ENCODE results near the gene GFAP.
A peak's percentile ranks its signal among the peaks of the same experiment; 100 is the strongest.

GFAP gene

DNA sequence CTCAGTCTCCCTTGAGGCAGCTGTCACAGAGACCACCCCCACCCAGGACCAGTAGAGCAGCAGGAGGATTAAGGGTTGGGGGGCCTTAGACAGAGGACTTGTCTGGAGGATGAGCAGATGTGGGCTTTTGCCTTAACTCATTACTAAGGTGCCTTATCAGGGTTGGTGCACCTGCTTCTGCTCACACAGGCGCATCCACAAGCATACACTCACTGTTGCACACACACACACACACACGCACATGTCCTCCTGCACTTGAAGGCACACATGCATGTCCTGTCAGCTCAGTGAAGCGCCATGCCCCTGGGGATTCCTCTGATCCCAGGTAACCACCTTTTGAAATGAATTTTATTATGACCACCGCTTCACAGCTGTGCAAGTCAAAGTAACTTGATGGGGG is 1.2 kb downstream of the GFAP start:
- DNase-seq (ENCODE audit: low spot score), result peak; percentile 38

DNA sequence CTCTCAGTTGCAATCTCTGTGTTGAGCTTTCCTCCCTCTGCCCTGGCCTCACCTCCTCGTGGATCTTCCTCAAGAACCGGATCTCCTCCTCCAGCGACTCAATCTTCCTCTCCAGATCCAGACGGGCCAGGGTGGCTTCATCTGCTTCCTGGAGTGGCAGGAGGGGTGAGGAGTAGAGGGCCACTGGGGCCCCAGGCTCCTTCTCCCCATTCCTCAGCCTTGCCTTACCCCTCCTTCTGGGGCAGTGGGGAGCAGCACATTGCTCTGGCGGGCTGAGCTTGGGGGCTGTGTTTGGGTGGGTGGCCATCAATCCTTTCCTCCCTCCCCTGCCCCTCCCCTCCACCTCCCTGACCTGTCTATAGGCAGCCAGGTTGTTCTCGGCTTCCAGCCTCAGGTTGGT is 1.6 kb downstream of the GFAP start:
- no peak for DNase-seq (ENCODE audit: low spot score)

DNA sequence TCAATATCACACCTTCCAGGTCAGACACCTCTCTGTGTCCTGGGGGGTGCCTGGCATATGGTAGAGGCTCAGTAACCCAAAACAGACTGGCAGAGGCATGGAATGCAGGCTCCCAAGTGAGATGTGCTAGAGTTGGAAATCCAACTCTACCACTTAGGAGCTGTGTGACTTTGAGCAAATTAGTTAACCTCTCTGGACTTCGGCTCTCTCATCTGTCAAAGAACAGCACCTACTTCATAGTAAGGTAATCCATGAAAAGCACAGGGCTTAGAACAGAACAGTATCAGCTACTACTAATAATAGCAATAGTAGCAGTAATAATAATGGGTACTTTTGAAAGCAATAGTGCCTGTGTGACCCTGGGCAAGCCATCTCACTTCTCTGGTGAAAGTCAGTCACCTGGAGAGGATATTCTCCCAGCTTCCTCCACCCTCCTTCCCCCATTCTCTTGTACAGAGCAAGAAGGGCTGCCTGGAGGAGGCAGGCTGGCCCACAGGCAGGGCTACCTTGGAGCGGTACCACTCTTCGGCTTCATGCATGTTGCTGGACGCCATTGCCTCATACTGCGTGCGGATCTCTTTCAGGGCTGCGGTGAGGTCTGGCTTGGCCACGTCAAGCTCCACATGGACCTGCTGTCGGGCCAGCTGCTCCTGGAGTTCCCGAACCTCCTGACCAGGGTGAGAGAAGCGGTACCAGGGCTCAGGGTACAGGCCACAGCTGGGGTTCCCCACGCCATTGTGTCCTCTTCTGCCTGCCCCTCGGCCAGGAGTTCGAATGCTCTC is 2.3 kb downstream of the GFAP start:
- DNase-seq (ENCODE audit: low spot score), result no peak

- DNase-seq (ENCODE audit: low spot score), result peak; percentile 78
Observed at GRCh38 chr17:44911133-44912001, 3.9 kb downstream of the GFAP start.

DNA sequence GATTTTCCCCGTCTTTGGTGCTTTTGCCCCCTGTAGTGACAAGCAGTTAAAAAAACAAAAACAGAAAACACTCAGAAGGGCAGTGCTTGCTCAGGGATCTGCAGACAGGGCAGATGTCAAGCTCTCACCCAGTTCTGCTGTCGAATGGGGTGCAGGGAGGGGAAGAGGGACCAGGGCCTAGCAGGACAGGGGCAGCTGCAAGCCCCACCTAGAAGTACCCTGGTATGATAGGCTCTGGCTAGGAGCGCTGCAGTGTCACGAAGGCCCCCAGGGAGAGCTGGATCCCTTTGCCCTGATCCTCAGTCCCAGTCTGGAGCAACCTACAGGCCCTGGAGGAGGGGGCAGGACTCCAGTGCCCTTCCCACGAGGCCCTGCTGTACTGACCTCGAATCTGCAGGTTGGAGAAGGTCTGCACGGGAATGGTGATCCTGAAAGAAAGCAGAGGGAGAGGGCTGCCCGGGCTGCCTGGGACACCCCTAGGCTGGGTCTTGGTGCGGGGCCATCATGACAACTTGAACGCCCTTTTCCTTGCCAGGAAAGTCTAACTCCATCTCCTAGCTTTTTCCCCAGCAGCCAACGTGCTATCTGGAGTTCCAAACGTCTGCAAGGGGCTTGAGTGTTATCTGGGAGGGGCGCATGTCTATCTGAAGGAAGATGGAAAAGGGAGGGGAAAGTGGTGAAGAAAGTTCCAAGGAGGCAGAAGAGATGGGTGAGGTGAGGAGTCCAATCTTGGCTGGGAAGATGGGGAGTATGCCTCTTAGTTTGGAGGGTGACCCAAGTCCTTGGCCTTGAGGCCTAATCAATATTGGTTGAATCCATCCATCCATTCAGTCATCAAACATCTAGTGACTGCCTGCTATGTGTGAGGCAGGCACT is 4.8 kb downstream of the GFAP start:
- DNase-seq (ENCODE audit: low spot score), result peak; percentile 44

DNA sequence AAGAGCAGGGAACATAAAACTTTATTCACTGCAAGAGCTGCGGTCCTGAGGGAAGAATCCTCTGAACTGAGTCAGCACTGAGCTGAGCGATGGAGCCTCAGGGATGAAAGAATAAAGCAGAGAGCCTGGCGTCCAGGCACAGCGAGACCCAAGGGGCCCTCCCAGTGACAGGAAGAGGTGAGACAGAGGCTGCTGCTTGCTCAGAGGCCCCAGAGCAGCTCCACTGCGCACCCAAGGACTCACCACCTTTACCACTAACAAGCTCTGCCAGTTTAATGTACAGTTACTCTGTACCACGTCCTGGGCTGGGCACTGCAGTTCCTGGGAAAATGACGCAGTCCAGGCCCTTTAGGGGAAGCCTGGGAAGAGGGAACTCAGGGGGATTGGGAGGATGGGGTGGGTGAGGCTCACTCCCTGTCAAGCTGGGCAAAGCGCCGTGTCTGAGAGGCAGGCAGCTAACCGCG is 5.6 kb downstream of the GFAP start:
- peak; percentile 39 for DNase-seq (ENCODE audit: low spot score)

DNA sequence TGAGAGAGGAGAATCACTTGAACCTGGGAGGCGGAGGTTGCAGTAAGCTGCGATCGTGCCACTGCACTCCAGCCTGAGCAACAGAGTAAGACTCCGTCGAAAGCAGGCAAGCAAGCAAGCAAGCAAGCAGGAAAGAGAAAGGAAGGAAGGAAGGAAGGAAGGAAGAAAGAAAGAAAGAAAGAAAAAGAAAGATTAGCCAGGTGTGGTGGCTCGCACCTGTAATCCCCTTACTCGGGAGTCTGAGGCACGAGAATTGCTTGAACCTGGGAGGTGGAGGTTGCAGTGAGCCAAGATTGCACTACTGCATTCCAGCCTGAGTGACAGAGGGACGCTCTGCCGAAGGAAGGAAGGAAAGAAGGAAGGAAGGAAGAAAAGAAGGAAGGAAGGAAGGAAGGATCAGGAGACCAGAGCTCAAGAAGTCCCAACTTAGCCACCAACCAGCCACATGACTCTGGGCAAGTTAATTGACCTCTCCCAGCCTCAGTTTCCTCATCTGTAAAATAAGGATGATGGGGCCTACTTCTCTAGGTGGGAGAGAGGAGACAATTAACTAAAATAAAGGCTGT is 6.5 kb downstream of the GFAP start:
- DNase-seq (ENCODE audit: low spot score), result no peak

- DNase-seq (ENCODE audit: low spot score), result no peak
Observed at GRCh38 chr17:44907729-44908470, 7.4 kb downstream of the GFAP start.

- no peak for DNase-seq (ENCODE audit: low spot score)
Observed at GRCh38 chr17:44906763-44907728, 8.3 kb downstream of the GFAP start.

GRCh38 chr17:44906010-44906646 is 9.2 kb downstream of the GFAP start:
- DNase-seq (ENCODE audit: low spot score), result no peak

GRCh38 chr17:44905006-44906000 is 10.0 kb downstream of the GFAP start:
- DNase-seq (ENCODE audit: low spot score), result no peak

GRCh38 chr17:44904001-44904984 is 11.0 kb downstream of the GFAP start:
- DNase-seq (ENCODE audit: low spot score), result no peak

DNA sequence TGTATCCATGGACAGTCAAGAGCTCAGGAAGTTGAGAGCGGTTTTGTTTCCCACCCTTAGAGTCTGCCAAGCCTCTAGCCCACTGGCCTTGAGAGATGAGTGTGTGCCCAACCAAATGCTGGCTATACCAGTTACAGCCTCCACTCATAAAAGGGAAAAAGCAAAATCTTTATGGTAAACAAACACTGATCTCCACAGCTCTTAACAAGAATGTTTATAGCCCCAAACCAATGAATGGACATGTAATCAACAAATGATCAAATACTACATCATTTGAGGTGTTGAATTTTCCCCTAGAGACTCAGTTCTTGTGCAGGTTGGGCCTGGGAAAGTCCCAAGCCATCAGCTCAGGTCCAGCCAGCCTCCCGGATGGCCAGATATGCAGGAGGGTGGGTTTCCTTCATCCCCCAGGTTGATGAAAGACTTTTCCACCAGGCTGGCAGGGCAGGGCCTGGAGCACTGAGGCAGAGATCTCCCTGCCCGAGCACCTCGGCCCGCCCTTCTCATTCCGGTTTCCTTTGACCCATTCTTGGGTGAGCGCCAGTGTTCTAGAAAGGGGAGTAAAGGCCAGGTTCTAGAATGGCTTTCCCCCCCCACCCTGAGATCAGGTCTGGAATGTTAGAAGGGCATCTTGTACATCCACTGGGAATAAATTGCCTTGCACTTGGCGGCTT is 12.2 kb downstream of the GFAP start:
- no peak for DNase-seq (ENCODE audit: low spot score)

DNA sequence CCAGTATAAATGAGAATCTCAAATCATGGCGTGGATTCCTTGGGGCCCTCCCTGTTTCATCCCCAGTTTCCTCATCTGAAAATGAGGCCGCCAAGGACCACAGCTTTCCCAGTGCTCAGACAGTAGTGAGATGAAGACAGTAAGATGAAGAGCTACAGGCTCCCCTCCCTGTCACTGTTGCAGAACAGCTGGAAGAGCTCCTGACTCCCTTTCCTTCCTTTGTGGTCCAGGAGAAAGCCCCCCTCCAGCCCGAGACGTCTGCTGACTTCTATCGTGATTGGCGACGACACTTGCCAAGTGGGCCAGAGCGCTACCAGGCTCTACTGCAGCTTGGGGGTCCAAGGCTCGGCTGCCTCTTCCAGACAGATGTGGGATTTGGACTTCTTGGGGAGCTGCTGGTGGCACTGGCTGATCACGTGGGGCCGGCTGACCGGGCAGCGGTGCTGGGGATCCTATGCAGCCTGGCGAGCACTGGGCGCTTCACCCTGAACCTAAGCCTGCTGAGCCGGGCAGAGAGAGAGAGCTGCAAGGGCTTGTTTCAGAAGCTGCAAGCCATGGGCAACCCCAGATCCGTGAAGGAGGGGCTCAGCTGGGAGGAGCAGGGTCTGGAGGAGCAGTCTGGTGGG is 13.1 kb downstream of the GFAP start:
- no peak for DNase-seq (ENCODE audit: low spot score)

DNA sequence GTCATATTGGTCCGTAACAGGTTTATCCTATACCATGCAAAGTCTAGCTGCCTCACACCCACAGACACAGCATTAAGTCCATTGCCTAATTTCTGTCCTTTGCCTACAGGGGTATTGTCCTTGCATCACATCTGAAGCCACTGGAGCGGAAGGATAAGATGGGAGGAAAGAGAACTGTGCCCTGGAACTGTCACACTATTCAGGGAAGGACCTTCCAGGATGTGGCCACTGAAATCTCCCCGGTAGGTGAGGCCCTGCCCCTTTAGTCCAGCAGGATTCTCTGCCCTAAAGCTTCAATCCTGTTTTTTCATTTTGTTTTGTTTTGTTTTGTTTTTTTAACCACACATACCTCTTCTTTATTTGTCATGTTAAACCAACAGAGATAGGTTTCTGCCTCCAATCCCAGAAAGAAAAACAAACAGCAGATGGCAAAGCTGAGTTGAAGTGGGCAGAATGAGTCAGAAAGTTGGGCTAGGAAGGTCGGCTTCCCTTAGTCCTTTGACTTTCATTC is 13.8 kb downstream of the GFAP start:
- DNase-seq (ENCODE audit: low spot score), result no peak

GRCh38 chr17:44900894-44901293 is 14.4 kb downstream of the GFAP start:
- peak; percentile 54 for DNase-seq (ENCODE audit: low spot score)

Data from D341Med (cell line).